GM19035 (cell line): Measurements from ENCODE around the gene KRABD2.
"Not testable (repeated sequence)": the region's sequence is repeated elsewhere in the genome, so short reads cannot be mapped to it uniquely, and the experiment has no call there.

ENCODE experiments used
- ATAC-seq: cut with Tn5 transposase; IDR thresholded peaks from one replicate; pipeline ENCODE4 v1.9.1; 2021; ENCODE audit not compliant: unreplicated experiment

Gene KRABD2

DNA sequence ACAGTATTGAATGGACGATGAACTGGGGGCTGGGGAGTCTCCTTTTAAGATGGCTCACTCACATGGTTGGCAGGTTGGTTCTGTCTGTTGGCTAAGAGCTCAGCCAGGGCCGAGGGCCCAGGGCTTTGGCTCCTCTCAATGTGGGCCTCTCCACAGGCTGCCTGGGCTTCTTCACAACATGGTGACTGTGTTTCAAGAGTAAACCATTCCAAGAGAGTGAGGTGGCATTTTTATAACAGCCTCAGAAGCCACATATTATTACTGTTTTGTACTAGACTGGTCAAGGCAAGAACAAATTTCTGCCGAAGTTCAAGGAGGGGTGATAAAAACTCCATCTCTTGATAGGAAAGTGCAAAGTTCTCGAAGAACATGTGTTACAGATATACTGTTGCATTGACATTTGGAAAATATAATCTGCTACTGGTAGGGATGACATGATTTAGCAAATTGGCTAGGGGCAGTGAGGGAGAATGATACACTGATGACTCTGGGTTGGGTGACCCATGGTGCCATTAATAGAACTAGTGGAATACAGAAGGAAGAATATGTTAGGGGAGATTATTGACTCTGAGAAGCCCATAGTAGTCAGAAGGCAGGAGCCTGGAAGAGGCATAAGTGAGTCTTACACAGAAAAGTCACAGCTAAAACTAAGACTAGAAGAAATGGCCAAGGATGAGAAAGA is 13.7 kb downstream of the KRABD2 start:
- no peak for ATAC-seq

DNA sequence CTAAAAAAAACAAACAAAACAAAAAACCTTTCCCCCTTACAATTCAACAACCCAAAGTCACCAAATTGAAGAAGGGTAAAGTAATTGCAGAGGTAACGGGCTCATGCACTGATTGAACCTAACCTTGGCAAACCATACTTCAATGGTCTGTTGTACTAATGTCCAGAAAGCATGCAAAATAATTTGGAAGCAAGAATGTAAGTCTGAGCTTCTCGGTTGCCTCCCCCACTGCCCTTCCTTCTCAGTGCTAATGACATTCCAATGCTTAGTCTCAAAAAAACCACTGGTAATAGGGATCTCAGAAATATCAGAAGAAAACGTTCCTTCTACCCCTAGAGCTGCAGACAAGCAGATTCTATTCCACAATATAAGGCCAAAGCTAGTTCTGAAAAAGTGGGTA is 15.8 kb downstream of the KRABD2 start:
- ATAC-seq: no peak

DNA sequence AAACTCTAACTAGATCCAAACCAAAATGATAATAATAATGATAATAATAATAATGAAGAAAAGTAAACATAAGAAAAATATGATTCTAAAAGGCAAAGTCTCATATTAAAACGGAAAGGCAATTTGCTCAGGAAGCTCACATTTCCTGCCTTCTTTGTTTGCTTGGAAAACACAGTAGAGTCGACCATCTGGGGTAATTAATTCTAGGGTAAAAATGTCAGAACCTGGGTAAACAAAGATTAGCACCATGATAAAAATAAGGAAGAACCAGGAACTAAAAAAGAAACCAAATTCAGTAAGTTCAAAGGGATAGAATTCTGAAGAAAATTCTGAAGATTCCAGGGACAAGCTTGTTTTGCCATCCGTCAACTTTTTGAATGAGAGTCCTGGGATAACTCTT is 16.2 kb downstream of the KRABD2 start:
- no peak for ATAC-seq

- ATAC-seq: no peak
These were observed 16.7 kb downstream of the KRABD2 start for GRCh38 chr17:8359769-8360168.

DNA sequence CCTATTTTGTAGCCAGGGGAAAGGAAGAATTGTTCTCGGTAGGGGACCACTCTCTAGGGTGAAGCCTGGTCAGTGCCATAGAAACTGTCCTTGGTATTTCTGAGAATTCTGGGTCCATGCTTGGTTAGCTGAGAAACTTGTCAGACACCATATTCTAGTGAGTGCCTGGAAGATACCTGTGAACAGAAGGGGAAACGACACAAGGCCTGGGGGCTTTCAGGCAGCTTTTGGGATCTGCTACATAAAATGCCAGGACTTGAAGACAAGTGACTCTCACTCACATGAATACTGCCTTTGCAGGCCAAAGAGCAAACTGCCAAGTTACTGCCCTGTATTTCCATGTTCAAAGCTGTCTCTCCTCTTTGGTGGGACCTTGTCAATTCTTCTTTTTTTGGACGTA is 18.6 kb downstream of the KRABD2 start:
- no peak for ATAC-seq

DNA sequence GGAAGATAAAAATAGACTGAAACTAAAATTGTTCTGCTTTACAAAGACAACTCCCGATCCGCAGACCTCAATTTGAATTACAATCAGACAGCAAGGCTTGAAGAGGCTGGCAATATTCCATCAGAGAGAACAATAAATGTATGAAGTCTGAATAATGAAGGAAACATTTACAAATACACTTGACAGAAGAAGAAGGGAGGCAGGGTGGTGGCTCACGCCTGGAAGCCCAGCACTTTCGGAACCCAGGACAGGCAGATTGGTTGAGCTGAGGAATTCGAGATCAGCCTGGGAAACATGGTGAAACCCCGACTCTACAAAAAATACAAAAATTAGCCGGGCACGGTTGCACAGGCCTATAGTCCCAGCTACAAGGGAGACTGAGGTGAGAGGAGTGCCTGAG is 22.3 kb downstream of the KRABD2 start:
- ATAC-seq: no peak

- ATAC-seq: no peak
These were observed 22.8 kb downstream of the KRABD2 start for GRCh38 chr17:8353736-8354135.

DNA sequence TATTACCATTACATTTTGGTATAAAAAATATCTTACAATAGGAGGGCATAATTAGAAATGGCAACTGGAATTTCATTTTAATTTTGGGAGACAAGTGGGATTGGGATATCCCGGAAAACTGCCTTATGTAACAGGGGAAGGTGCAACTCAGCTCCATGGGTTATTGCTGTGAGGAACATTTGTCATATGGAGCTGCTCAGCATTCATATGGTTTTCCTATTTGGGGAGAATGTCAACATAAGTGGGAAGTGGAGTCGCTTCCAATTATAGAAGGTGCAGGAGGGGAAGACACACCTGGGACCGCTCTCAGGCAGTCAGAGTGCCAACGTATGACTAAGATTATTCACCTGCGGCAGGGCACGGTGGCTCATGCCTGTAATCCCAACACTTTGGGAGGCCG is 26.2 kb downstream of the KRABD2 start:
- no peak for ATAC-seq

DNA sequence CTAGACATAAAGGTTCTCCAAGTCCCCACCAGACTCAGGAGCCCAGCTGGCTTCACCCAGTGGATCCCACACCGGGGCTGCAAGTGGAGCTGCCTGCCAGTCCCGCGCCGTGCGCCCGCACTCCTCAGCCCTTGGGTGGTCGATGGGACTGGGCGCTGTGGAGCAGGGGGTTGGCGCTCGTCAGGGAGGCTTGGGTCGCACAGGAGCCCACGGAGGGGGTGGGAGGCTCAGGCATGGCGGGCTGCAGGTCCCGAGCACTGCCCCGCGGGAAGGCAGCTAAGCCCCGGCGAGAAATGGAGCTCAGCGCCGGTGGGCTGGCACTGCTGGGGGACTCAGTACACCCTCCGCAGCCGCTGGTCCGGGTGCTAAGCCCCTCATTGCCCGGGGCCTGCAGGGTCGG is 29.5 kb downstream of the KRABD2 start:
- ATAC-seq: not testable (repeated sequence)

DNA sequence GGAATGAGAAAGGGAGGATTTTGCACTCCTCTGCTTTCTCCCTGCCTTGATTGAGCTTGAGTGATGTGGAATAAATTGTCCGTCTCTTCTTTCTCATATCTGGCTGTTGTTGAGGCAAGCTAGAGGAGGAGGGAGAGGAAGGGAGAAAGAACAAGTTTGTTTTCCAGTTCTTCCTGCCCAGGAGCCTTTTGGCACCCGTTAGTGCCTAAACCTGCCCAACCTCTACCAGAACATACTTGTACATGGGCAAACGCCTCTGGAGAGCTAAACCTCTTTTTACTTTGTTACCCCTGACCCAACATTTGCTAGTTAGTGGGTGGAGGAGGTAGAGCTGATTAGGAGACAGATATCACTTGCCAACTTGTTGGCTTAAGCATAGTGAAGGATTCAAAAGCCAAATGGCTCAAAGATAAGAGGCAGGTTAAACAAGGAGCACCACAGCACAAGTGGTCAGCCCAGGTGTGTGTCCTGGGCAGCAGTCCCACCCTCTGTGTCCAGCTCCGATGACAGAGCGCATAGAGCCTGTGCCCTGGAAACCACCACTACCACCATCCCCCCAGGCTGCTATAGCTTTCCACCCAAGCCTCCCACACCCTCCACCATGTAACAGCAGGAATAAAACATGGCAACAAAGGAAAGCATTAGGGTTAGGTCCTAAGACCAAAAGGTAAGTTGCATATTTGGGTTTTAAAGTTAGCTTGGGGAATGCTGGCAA is 30.4 kb downstream of the KRABD2 start:
- ATAC-seq: no peak

DNA sequence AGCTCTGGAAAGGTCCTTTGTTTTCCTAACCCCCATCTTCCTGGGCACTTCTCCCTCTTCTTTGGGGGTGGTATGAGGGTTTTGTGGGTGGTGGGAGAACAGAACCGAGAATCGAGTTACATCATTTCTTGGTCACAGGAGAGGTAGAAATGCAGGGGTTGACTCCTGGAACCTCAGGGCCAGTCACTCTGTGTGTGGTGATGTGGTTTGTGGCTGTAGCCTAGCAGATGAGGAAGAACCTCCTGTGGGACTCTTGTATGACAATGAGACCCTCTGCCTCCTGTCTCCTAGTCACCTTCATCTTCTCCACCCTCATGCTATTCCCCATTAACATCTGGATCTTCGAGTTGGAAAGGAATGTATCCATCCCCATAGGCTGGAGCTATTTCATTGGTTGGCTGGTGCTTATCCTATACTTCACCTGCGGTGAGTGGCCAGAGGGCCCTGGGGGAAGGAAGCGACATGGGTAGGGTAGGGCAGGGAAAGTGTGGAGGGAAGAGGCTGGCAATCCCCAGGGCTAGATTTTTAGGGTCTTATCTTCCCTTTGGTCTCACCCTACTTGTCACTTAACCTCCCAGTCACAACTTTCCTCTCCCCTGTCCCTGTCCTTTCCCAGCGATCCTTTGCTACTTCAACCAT is 31.3 kb downstream of the KRABD2 start:
- no peak for ATAC-seq

GRCh38 chr17:8341456-8341855 is 35.0 kb downstream of the KRABD2 start:
- ATAC-seq: no peak

GRCh38 chr17:8339540-8339939 is 37.0 kb downstream of the KRABD2 start, which contains the start of gene ODF4:
TSS of gene ODF4 (plus strand) at chr17:8339840. CDS start at chr17:8340052, 212 bp downstream.
- no peak for ATAC-seq

- ATAC-seq: no peak
These were observed 37.8 kb downstream of the KRABD2 start for GRCh38 chr17:8338753-8339140.

DNA sequence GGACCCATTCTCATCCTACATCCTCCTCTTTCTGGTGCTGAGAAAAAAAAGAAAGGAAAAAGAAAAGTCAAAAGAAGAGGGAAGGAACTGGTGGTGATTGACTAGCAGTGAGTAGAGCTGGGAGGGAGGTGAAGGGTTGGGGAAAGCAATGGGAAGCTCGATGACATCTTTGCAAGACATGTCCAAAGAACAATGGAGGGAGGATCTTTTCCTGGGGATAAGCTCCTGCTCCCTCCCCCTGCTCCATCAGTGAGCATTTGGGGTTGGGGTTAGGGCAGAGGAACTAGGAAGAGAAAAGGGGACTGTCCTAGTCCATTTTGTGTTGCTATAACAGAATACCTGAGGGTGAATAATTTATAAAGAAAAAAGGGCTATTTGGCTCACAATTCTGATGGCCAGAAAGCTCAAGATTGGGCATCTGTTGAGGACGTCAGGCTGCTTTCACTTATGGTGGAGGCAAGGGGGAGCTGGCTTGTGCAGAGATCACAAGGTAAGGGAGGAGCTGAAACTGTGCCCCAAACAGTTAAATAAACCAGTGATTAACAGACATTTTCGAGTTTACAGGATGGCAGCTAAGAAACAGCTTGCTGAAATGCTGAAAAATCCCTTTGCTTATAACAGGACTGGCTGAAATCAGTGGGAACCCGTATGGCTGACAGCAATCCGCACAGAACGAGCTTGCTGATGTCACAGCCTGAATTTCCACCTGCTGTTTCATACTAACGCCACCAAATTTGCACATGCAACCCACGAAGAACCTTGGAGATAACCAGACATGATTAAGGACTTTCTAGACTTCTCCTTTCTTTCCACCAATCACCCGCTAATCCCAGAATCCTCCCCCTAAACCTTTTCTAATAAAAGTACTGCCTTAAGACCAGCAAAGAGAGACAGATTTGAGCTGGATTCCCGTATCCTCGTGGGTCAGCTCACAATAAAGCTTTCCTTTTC is 38.4 kb downstream of the KRABD2 start:
- no peak for ATAC-seq

DNA sequence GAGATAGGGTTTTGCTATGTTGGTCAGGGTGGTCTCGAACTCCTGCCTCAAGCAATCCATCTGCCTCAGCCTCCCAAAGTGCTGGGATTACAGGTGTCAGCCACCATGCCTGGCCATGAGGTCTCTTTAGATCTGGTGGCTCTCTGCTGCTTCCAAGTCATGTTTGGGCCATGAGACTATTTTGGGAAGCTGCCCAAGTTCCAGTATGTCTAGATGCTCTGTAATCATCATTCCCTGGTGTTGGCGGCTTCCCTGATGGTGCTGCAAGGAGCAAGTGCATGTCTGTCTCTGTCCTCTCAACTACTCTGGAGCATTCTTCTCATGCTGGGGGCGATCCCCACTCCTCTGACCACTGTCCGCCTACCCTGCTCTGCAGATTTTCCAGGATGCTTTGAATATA is 43.2 kb downstream of the KRABD2 start:
- no peak for ATAC-seq

- no peak for ATAC-seq
These were observed 43.8 kb downstream of the KRABD2 start for GRCh38 chr17:8332688-8333087.

DNA sequence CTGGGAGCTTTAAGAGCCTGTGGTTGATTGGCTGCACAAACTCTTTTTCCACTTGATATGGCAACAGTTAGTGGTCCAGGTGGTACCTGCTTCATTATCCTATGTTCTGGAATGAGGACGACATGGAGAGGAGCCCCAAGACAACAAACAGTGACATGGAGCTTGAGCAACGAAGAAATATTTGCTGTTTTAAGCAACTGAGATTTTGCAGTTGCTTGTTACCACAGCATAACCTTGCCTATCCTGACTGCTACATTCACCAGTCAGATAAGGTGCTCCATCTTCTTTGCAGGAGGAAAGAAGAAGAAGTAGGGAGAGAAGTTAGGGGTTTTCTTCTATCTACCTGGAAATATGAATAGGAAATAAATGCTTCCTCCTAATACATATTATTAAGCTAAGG is 44.4 kb downstream of the KRABD2 start:
- no peak for ATAC-seq

DNA sequence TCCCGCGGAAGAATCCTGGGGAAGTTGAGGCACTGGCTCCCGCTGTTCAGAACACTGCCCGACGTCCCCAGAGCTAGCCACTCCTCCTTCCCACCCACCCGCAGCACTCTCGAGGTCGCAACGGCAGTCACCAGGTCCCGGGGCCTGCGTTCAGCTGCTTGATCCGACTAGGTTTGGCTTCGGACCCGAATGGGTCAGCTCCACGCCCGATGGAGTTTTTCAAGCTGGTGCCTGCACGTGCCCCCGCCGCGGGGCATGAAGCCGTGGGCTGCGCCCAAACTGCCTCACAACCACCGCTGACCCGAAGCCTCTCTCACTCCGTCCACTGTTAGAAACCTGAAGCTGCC is 49.2 kb downstream of the KRABD2 start:
- ATAC-seq: no peak
